Measurements from ENCODE around the gene PC.

DNA sequence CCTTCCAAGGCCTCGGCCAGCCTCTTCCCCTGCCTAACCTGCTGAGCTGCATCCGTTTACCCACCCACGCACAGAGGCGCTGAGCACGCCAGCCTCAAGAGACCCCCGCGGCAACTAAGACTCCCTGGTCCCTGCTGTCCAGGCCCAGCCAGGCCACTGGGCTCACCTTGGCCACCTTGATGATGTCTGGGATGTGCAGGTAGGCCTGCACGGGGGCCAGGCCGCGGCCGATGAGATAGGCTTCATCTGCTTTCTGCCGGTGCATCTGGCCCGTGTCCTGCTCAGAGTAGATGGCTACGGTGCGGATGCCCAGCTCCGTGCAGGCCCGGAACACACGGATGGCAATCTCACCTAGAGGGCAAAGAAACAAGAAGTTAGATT is 86.7 kb downstream of the PC start:
- TF ChIP-seq ZNF8 (CRISPR knock-in tag; IDR thresholded peaks at IDR 0.05) (no peak), PPARA (CRISPR knock-in tag; IDR thresholded peaks at IDR 0.05; ENCODE audit: borderline replicate concordance) (no peak), ZNF70 (CRISPR knock-in tag; IDR thresholded peaks at IDR 0.05) (no peak), ZFP3 (CRISPR knock-in tag; IDR thresholded peaks at IDR 0.05) (no peak), ARNTL (CRISPR knock-in tag; IDR thresholded peaks at IDR 0.05; ENCODE audit: borderline replicate concordance, low read depth) (no peak), TOX (CRISPR knock-in tag; IDR thresholded peaks at IDR 0.05; ENCODE audit: borderline replicate concordance) (no peak), OSR1 (CRISPR knock-in tag; IDR thresholded peaks at IDR 0.05) (no peak), ZFP30 (CRISPR knock-in tag; IDR thresholded peaks at IDR 0.05) (no peak), ESRRG (CRISPR knock-in tag; IDR thresholded peaks at IDR 0.05) (no peak), RARB (CRISPR knock-in tag; IDR thresholded peaks at IDR 0.05) (no peak)
- TF ChIP-seq, protein P1, sequence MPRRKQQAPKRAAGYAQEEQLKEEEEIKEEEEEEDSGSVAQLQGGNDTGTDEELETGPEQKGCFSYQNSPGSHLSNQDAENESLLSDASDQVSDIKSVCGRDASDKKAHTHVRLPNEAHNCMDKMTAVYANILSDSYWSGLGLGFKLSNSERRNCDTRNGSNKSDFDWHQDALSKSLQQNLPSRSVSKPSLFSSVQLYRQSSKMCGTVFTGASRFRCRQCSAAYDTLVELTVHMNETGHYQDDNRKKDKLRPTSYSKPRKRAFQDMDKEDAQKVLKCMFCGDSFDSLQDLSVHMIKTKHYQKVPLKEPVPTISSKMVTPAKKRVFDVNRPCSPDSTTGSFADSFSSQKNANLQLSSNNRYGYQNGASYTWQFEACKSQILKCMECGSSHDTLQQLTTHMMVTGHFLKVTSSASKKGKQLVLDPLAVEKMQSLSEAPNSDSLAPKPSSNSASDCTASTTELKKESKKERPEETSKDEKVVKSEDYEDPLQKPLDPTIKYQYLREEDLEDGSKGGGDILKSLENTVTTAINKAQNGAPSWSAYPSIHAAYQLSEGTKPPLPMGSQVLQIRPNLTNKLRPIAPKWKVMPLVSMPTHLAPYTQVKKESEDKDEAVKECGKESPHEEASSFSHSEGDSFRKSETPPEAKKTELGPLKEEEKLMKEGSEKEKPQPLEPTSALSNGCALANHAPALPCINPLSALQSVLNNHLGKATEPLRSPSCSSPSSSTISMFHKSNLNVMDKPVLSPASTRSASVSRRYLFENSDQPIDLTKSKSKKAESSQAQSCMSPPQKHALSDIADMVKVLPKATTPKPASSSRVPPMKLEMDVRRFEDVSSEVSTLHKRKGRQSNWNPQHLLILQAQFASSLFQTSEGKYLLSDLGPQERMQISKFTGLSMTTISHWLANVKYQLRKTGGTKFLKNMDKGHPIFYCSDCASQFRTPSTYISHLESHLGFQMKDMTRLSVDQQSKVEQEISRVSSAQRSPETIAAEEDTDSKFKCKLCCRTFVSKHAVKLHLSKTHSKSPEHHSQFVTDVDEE (CRISPR knock-in tag; IDR thresholded peaks at IDR 0.05): no peak
- TF ChIP-seq, protein P2, sequence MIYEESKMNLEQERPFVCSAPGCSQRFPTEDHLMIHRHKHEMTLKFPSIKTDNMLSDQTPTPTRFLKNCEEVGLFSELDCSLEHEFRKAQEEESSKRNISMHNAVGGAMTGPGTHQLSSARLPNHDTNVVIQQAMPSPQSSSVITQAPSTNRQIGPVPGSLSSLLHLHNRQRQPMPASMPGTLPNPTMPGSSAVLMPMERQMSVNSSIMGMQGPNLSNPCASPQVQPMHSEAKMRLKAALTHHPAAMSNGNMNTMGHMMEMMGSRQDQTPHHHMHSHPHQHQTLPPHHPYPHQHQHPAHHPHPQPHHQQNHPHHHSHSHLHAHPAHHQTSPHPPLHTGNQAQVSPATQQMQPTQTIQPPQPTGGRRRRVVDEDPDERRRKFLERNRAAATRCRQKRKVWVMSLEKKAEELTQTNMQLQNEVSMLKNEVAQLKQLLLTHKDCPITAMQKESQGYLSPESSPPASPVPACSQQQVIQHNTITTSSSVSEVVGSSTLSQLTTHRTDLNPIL (CRISPR knock-in tag; IDR thresholded peaks at IDR 0.05; ENCODE audit: low read depth): no peak
- TF ChIP-seq, protein P3, sequence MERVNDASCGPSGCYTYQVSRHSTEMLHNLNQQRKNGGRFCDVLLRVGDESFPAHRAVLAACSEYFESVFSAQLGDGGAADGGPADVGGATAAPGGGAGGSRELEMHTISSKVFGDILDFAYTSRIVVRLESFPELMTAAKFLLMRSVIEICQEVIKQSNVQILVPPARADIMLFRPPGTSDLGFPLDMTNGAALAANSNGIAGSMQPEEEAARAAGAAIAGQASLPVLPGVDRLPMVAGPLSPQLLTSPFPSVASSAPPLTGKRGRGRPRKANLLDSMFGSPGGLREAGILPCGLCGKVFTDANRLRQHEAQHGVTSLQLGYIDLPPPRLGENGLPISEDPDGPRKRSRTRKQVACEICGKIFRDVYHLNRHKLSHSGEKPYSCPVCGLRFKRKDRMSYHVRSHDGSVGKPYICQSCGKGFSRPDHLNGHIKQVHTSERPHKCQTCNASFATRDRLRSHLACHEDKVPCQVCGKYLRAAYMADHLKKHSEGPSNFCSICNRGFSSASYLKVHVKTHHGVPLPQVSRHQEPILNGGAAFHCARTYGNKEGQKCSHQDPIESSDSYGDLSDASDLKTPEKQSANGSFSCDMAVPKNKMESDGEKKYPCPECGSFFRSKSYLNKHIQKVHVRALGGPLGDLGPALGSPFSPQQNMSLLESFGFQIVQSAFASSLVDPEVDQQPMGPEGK (CRISPR knock-in tag; IDR thresholded peaks at IDR 0.05; ENCODE audit: borderline replicate concordance): no peak
